GM23338 (cell line): ENCODE results near the gene BTN3A1. TPM values are rescaled to one million over a fixed set of nuclear protein-coding genes. Genes with fewer than 3 reads are reported as not detected.

Experiments
- ATAC-seq: fragments of 200-7000 bp; cut with Tn5 transposase; 3 replicates; pipeline ENCODE4 v1.9.1; 2020
- DNase-seq: peaks from one replicate; pipeline ENCODE4 v3.0.0-alpha.2; 2015; ENCODE audit warnings: low spot score
- H2AFZ ChIP-seq: fragments of 200-600 bp; sonication (generic); 2 replicates; pipeline ENCODE4 v1.8.0; 2016; ENCODE audit warnings: antibody characterized with exemption, mild to moderate bottlenecking, moderate library complexity
- H3F3A ChIP-seq: fragments of 200-600 bp; sonication (generic); replicated peaks from 2 replicates; pipeline ENCODE4 v1.8.0; 2017; ENCODE audit warnings: antibody characterized with exemption, mixed run types, low read depth
- H3K27ac ChIP-seq: fragments of 200-600 bp; sonication (generic); 2 replicates; pipeline ENCODE4 v1.6.1; 2016; ENCODE audit warnings: low read depth
- H3K27me3 ChIP-seq: fragments of 200-600 bp; sonication (generic); 2 replicates; pipeline ENCODE4 v1.8.0; 2016; ENCODE audit warnings: mild to moderate bottlenecking, mixed run types, moderate library complexity; ENCODE audit not compliant: insufficient read depth
- H3K36me3 ChIP-seq: fragments of 200-600 bp; sonication (generic); 2 replicates; pipeline ENCODE4 v1.8.0; 2016; ENCODE audit warnings: mild to moderate bottlenecking; ENCODE audit not compliant: insufficient read depth
- H3K4me1 ChIP-seq: fragments of 200-600 bp; sonication (generic); 2 replicates; pipeline ENCODE4 v1.8.0; 2016; ENCODE audit warnings: mild to moderate bottlenecking, moderate library complexity; ENCODE audit not compliant: insufficient read depth
- H3K4me2 ChIP-seq: fragments of 200-600 bp; sonication (generic); 2 replicates; pipeline ENCODE4 v1.7.1; 2017; ENCODE audit warnings: mixed run types
- H3K4me3 ChIP-seq: fragments of 200-600 bp; sonication (generic); 2 replicates; pipeline ENCODE4 v1.6.1; 2016; ENCODE audit warnings: mixed run types
- H3K79me2 ChIP-seq: fragments of 200-600 bp; sonication (generic); replicated peaks from 2 replicates; pipeline ENCODE4 v1.8.0; 2017; ENCODE audit warnings: mild to moderate bottlenecking; ENCODE audit not compliant: insufficient read depth
- H3K9me2 ChIP-seq: fragments of 200-600 bp; sonication (generic); 2 replicates; pipeline ENCODE4 v1.8.0; 2017; ENCODE audit not compliant: insufficient read depth
- H4K20me1 ChIP-seq: fragments of 200-600 bp; sonication (generic); replicated peaks from 2 replicates; pipeline ENCODE4 v1.8.0; 2017; ENCODE audit warnings: mild to moderate bottlenecking; ENCODE audit not compliant: insufficient read depth
- H3K27ac Mint-ChIP-seq: 2 replicates; pipeline ENCODE4 v1.8.0; 2020; ENCODE audit warnings: inconsistent platforms, mild to moderate bottlenecking, moderate library complexity, mixed read lengths
- H3K27me3 Mint-ChIP-seq: 3 replicates; pipeline ENCODE4 v1.8.0; 2022; ENCODE audit warnings: low read depth, mild to moderate bottlenecking, moderate library complexity, mixed read lengths, inconsistent platforms; ENCODE audit not compliant: insufficient read depth, poor library complexity
- H3K36me3 Mint-ChIP-seq: 3 replicates; pipeline ENCODE4 v1.8.0; 2021; ENCODE audit warnings: low read depth, mild to moderate bottlenecking, inconsistent platforms, moderate library complexity, mixed read lengths
- H3K4me1 Mint-ChIP-seq: 3 replicates; pipeline ENCODE4 v1.8.0; 2020; ENCODE audit warnings: mild to moderate bottlenecking, inconsistent platforms, mixed read lengths
- H3K4me3 Mint-ChIP-seq: 3 replicates; pipeline ENCODE4 v1.8.0; 2021; ENCODE audit warnings: moderate library complexity, mild to moderate bottlenecking, inconsistent platforms, mixed read lengths
- H3K9me3 Mint-ChIP-seq: 3 replicates; pipeline ENCODE4 v1.8.0; 2020; ENCODE audit warnings: moderate library complexity, mild to moderate bottlenecking, inconsistent platforms, mixed read lengths
- CREB1 ChIP-seq: fragments of 250-450 bp; sonication (Bioruptor Pico); IDR thresholded peaks from 2 replicates; pipeline ENCODE4 v1.5.0; 2020; ENCODE audit warnings: low read depth, mild to moderate bottlenecking, moderate library complexity
- EZH2 ChIP-seq: fragments of 200-600 bp; sonication (generic); IDR thresholded peaks from one replicate; pipeline ENCODE4 v1.8.0; 2017; ENCODE audit warnings: antibody characterized with exemption, mild to moderate bottlenecking, low read depth; ENCODE audit not compliant: unreplicated experiment
- EZH2phosphoT487 ChIP-seq: fragments of 200-600 bp; sonication (generic); IDR thresholded peaks from one replicate; pipeline ENCODE4 v1.8.1; 2018; ENCODE audit warnings: antibody characterized with exemption; ENCODE audit not compliant: unreplicated experiment
- JUNB ChIP-seq: IDR thresholded peaks from one replicate; pipeline ENCODE4 v1.6.1; 2016; ENCODE audit warnings: antibody characterized with exemption; ENCODE audit not compliant: unreplicated experiment
- NANOG ChIP-seq: IDR thresholded peaks from 2 replicates; pipeline ENCODE4 v1.6.1; 2016; ENCODE audit warnings: antibody characterized with exemption, borderline replicate concordance
- POLR2AphosphoS5 ChIP-seq: IDR thresholded peaks from 2 replicates; pipeline ENCODE4 v1.6.1; 2016; ENCODE audit warnings: antibody characterized with exemption, low read depth
- STAT1 ChIP-seq: IDR thresholded peaks from one replicate; pipeline ENCODE4 v1.6.1; 2016; ENCODE audit warnings: antibody characterized with exemption; ENCODE audit not compliant: unreplicated experiment
- ZNF114 ChIP-seq: fragments of 250-450 bp; sonication (Bioruptor Pico); IDR thresholded peaks from 2 replicates; pipeline ENCODE4 v1.5.0; 2020; ENCODE audit warnings: mild to moderate bottlenecking, moderate library complexity
- ZNF331 ChIP-seq: fragments of 250-450 bp; sonication (Bioruptor Pico); IDR thresholded peaks from 2 replicates; pipeline ENCODE4 v1.5.0; 2020; ENCODE audit warnings: low read depth, mild to moderate bottlenecking, moderate library complexity
- polyA plus RNA-seq: library from polyadenylated mRNA; unstranded; fragments of >200 nt; fragmentation: Nextera tagmentation; extraction: Ambion mirVana; gene quantifications from 2 replicates; pipeline ENCODE4 v1.2.1, GENCODE V29; 2016
- total RNA-seq: library from RNA; depleted of rRNA; stranded (reverse); fragments of >200 nt; shearing (Covaris generic); gene quantifications from 2 replicates; pipeline ENCODE4 v1.2.3, GENCODE V29; 2014
- TF ChIP-seq, protein P1 (sequence below), 2 experiments: fragments of 200-600 bp in 1 of 2; sonication (generic) in 1 of 2; conservative IDR thresholded peaks; 2 replicates each; pipeline versions ENCODE4 v1.5.1 to v1.6.1; 2016 to 2017; ENCODE audit warnings: antibody characterized with exemption in 2 of 2, low read depth in 2 of 2, mild to moderate bottlenecking in 2 of 2, moderate library complexity in 1 of 2
- TF ChIP-seq, protein P2 (sequence below): IDR thresholded peaks from one replicate; pipeline ENCODE4 v1.6.1; 2018; ENCODE audit warnings: antibody characterized with exemption; ENCODE audit not compliant: unreplicated experiment
- TF ChIP-seq, protein P3 (sequence below): fragments of 250-450 bp; sonication (Bioruptor Pico); IDR thresholded peaks from 2 replicates; pipeline ENCODE4 v1.5.0; 2020; ENCODE audit warnings: mild to moderate bottlenecking, moderate library complexity
- TF ChIP-seq, protein P4 (sequence below): IDR thresholded peaks from 2 replicates; pipeline ENCODE4 v1.6.1; 2016; ENCODE audit warnings: antibody characterized with exemption

Gene BTN3A1
- total and polyA plus RNA-seq, 2 experiments from 2014 or later, result 2.4 to 4.0 TPM

DNA sequence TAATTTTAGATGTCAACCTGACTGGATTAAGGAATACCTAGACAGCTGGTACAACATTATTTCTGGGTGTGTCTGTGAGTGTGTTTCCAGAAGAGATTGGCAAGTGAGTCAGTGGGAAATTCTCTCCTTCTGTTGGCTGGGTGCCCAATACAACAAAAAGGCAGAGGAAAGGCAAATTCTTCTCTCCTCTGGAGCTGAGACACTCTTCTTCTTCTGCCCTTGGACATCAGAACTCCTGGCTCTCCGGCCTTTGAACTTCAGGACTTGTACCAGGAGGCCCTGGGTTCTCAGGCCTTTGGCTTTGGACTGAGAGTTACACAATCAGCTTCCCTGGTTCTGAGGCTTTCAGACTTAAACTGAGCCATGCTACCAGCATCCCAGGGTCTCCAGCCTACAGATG, 7.8 kb upstream of the BTN3A1 start:
- no peak for ATAC-seq
- H3K9me2 ChIP-seq, result no peaks in the 10 kb centered on the region
- H4K20me1 ChIP-seq, result no peaks in the 10 kb centered on the region
- H3K4me3 Mint-ChIP-seq, result no peak overlapping the region
- H3K27me3 Mint-ChIP-seq, result peaks cover 2% of the 10 kb centered on the region
- no peaks in the 10 kb centered on the region for H3F3A ChIP-seq
- no peak overlapping the region for H3K4me3 ChIP-seq
- no peak overlapping the region for H3K4me2 ChIP-seq
- H3K36me3 ChIP-seq, result no peaks in the 10 kb centered on the region
- TF ChIP-seq EZH2phosphoT487 (no peak), EZH2 (no peak), NANOG (no peak), STAT1 (no peak), POLR2AphosphoS5 (no peak), CREB1 (CRISPR knock-in tag) (no peak), ZNF331 (CRISPR knock-in tag) (no peak), ZNF114 (CRISPR knock-in tag) (no peak), JUNB (no peak)
- TF ChIP-seq, protein P1, sequence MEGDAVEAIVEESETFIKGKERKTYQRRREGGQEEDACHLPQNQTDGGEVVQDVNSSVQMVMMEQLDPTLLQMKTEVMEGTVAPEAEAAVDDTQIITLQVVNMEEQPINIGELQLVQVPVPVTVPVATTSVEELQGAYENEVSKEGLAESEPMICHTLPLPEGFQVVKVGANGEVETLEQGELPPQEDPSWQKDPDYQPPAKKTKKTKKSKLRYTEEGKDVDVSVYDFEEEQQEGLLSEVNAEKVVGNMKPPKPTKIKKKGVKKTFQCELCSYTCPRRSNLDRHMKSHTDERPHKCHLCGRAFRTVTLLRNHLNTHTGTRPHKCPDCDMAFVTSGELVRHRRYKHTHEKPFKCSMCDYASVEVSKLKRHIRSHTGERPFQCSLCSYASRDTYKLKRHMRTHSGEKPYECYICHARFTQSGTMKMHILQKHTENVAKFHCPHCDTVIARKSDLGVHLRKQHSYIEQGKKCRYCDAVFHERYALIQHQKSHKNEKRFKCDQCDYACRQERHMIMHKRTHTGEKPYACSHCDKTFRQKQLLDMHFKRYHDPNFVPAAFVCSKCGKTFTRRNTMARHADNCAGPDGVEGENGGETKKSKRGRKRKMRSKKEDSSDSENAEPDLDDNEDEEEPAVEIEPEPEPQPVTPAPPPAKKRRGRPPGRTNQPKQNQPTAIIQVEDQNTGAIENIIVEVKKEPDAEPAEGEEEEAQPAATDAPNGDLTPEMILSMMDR (conservative IDR thresholded peaks at IDR 0.05; ENCODE audit: low read depth in 2 of 2), result no peak
- TF ChIP-seq, protein P2, sequence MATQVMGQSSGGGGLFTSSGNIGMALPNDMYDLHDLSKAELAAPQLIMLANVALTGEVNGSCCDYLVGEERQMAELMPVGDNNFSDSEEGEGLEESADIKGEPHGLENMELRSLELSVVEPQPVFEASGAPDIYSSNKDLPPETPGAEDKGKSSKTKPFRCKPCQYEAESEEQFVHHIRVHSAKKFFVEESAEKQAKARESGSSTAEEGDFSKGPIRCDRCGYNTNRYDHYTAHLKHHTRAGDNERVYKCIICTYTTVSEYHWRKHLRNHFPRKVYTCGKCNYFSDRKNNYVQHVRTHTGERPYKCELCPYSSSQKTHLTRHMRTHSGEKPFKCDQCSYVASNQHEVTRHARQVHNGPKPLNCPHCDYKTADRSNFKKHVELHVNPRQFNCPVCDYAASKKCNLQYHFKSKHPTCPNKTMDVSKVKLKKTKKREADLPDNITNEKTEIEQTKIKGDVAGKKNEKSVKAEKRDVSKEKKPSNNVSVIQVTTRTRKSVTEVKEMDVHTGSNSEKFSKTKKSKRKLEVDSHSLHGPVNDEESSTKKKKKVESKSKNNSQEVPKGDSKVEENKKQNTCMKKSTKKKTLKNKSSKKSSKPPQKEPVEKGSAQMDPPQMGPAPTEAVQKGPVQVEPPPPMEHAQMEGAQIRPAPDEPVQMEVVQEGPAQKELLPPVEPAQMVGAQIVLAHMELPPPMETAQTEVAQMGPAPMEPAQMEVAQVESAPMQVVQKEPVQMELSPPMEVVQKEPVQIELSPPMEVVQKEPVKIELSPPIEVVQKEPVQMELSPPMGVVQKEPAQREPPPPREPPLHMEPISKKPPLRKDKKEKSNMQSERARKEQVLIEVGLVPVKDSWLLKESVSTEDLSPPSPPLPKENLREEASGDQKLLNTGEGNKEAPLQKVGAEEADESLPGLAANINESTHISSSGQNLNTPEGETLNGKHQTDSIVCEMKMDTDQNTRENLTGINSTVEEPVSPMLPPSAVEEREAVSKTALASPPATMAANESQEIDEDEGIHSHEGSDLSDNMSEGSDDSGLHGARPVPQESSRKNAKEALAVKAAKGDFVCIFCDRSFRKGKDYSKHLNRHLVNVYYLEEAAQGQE, result no peak
- TF ChIP-seq, protein P3, sequence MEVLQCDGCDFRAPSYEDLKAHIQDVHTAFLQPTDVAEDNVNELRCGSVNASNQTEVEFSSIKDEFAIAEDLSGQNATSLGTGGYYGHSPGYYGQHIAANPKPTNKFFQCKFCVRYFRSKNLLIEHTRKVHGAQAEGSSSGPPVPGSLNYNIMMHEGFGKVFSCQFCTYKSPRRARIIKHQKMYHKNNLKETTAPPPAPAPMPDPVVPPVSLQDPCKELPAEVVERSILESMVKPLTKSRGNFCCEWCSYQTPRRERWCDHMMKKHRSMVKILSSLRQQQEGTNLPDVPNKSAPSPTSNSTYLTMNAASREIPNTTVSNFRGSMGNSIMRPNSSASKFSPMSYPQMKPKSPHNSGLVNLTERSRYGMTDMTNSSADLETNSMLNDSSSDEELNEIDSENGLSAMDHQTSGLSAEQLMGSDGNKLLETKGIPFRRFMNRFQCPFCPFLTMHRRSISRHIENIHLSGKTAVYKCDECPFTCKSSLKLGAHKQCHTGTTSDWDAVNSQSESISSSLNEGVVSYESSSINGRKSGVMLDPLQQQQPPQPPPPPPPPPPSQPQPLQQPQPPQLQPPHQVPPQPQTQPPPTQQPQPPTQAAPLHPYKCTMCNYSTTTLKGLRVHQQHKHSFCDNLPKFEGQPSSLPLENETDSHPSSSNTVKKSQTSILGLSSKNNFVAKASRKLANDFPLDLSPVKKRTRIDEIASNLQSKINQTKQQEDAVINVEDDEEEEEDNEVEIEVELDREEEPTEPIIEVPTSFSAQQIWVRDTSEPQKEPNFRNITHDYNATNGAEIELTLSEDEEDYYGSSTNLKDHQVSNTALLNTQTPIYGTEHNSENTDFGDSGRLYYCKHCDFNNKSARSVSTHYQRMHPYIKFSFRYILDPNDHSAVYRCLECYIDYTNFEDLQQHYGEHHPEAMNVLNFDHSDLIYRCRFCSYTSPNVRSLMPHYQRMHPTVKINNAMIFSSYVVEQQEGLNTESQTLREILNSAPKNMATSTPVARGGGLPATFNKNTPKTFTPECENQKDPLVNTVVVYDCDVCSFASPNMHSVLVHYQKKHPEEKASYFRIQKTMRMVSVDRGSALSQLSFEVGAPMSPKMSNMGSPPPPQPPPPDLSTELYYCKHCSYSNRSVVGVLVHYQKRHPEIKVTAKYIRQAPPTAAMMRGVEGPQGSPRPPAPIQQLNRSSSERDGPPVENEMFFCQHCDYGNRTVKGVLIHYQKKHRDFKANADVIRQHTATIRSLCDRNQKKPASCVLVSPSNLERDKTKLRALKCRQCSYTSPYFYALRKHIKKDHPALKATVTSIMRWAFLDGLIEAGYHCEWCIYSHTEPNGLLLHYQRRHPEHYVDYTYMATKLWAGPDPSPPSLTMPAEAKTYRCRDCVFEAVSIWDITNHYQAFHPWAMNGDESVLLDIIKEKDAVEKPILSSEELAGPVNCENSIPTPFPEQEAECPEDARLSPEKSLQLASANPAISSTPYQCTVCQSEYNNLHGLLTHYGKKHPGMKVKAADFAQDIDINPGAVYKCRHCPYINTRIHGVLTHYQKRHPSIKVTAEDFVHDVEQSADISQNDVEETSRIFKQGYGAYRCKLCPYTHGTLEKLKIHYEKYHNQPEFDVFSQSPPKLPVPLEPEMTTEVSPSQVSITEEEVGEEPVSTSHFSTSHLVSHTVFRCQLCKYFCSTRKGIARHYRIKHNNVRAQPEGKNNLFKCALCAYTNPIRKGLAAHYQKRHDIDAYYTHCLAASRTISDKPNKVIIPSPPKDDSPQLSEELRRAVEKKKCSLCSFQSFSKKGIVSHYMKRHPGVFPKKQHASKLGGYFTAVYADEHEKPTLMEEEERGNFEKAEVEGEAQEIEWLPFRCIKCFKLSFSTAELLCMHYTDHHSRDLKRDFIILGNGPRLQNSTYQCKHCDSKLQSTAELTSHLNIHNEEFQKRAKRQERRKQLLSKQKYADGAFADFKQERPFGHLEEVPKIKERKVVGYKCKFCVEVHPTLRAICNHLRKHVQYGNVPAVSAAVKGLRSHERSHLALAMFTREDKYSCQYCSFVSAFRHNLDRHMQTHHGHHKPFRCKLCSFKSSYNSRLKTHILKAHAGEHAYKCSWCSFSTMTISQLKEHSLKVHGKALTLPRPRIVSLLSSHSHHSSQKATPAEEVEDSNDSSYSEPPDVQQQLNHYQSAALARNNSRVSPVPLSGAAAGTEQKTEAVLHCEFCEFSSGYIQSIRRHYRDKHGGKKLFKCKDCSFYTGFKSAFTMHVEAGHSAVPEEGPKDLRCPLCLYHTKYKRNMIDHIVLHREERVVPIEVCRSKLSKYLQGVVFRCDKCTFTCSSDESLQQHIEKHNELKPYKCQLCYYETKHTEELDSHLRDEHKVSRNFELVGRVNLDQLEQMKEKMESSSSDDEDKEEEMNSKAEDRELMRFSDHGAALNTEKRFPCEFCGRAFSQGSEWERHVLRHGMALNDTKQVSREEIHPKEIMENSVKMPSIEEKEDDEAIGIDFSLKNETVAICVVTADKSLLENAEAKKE (CRISPR knock-in tag), result no peak
- TF ChIP-seq, protein P4, sequence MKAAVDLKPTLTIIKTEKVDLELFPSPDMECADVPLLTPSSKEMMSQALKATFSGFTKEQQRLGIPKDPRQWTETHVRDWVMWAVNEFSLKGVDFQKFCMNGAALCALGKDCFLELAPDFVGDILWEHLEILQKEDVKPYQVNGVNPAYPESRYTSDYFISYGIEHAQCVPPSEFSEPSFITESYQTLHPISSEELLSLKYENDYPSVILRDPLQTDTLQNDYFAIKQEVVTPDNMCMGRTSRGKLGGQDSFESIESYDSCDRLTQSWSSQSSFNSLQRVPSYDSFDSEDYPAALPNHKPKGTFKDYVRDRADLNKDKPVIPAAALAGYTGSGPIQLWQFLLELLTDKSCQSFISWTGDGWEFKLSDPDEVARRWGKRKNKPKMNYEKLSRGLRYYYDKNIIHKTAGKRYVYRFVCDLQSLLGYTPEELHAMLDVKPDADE, result no peak
- DNase-seq, result no peak
- H3K27ac ChIP-seq, result no peak overlapping the region
- H2AFZ ChIP-seq, result no peak overlapping the region
- H3K27ac Mint-ChIP-seq, result no peak overlapping the region
- peaks cover 20% of the 10 kb centered on the region for H3K36me3 Mint-ChIP-seq
- no peaks in the 10 kb centered on the region; the same call in 2 of the 3 replicates for H3K9me3 Mint-ChIP-seq
- H3K4me1 Mint-ChIP-seq, result peaks cover under 1% of the 10 kb centered on the region; the same call in 2 of the 3 replicates
- H3K4me1 ChIP-seq, result no peaks in the 10 kb centered on the region
- H3K27me3 ChIP-seq, result no peaks in the 10 kb centered on the region
- H3K79me2 ChIP-seq, result no peaks in the 10 kb centered on the region
